Measurements from ENCODE around the gene CCDC182. TPM values are rescaled to one million over a fixed set of nuclear protein-coding genes. Genes with fewer than 3 reads are reported as not detected.

CCDC182 gene
- total RNA-seq, 1 experiment from 2014 or later, result not detected

GRCh38 chr17:57699751-57700219 is 45.3 kb downstream of the CCDC182 start:
- DNase-seq, result no peak
- peaks cover 2% of the 10 kb centered on the region for H3K9me3 Mint-ChIP-seq (ENCODE audit: low read depth, unreplicated experiment)
- intact Hi-C loops (cut with micrococcal nuclease; ENCODE audit: unreplicated experiment), result no loop called here
- TF ChIP-seq, protein P1, sequence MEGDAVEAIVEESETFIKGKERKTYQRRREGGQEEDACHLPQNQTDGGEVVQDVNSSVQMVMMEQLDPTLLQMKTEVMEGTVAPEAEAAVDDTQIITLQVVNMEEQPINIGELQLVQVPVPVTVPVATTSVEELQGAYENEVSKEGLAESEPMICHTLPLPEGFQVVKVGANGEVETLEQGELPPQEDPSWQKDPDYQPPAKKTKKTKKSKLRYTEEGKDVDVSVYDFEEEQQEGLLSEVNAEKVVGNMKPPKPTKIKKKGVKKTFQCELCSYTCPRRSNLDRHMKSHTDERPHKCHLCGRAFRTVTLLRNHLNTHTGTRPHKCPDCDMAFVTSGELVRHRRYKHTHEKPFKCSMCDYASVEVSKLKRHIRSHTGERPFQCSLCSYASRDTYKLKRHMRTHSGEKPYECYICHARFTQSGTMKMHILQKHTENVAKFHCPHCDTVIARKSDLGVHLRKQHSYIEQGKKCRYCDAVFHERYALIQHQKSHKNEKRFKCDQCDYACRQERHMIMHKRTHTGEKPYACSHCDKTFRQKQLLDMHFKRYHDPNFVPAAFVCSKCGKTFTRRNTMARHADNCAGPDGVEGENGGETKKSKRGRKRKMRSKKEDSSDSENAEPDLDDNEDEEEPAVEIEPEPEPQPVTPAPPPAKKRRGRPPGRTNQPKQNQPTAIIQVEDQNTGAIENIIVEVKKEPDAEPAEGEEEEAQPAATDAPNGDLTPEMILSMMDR (IDR thresholded peaks at IDR 0.05; ENCODE audit: unreplicated experiment), result no peak
- H3K36me3 Mint-ChIP-seq (ENCODE audit: insufficient read depth, unreplicated experiment), result no peaks in the 10 kb centered on the region
- no peaks in the 10 kb centered on the region for H3K4me1 Mint-ChIP-seq (ENCODE audit: low read depth, unreplicated experiment)
- no peak overlapping the region for H3K27ac Mint-ChIP-seq (ENCODE audit: unreplicated experiment)
- BruUV-seq (replicated peaks), result no TSS peak
- CTCF ChIA-PET, result no interaction called here
- no peak overlapping the region for H3K4me3 Mint-ChIP-seq (ENCODE audit: low read depth, unreplicated experiment)
- no peaks in the 10 kb centered on the region for H3K27me3 Mint-ChIP-seq (ENCODE audit: unreplicated experiment)

GRCh38 chr17:57697891-57698711 is 47.0 kb downstream of the CCDC182 start:
- H3K4me1 Mint-ChIP-seq (ENCODE audit: low read depth, unreplicated experiment), result no peaks in the 10 kb centered on the region
- no peak overlapping the region for H3K27ac Mint-ChIP-seq (ENCODE audit: unreplicated experiment)
- DNase-seq, result no peak
- peaks cover 2% of the 10 kb centered on the region for H3K9me3 Mint-ChIP-seq (ENCODE audit: low read depth, unreplicated experiment)
- BruUV-seq (replicated peaks), result no TSS peak
- intact Hi-C loops (cut with micrococcal nuclease; ENCODE audit: unreplicated experiment), result no loop called here
- no peaks in the 10 kb centered on the region for H3K27me3 Mint-ChIP-seq (ENCODE audit: unreplicated experiment)
- H3K36me3 Mint-ChIP-seq (ENCODE audit: insufficient read depth, unreplicated experiment), result no peaks in the 10 kb centered on the region
- H3K4me3 Mint-ChIP-seq (ENCODE audit: low read depth, unreplicated experiment), result no peak overlapping the region
- TF ChIP-seq, protein P1 (IDR thresholded peaks at IDR 0.05; ENCODE audit: unreplicated experiment), result no peak
- CTCF ChIA-PET, result no interaction called here

DNA sequence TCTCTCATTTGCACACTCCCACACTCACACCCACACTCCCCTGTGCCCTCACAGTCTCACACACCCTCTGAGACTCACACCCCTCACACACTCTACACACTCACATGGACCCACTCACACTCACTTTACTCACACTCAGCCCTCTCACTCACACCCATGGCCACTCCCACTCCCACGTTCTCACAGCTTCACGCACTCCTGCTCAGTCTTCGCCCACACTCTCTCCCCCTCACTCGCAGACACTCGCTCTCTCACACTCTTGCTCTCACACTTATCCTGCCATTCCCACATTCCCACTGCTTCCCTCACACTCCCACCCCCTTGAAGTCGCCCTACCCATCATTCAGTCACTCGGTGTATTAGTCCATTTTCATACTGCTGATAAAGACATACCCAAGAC is 47.9 kb downstream of the CCDC182 start:
- TF ChIP-seq, protein P1 (IDR thresholded peaks at IDR 0.05; ENCODE audit: unreplicated experiment), result no peak
- no peak overlapping the region for H3K4me3 Mint-ChIP-seq (ENCODE audit: low read depth, unreplicated experiment)
- intact Hi-C loops (cut with micrococcal nuclease; ENCODE audit: unreplicated experiment), result no loop called here
- DNase-seq, result no peak
- peaks cover 7% of the 10 kb centered on the region for H3K9me3 Mint-ChIP-seq (ENCODE audit: low read depth, unreplicated experiment)
- BruUV-seq (replicated peaks), result no TSS peak
- CTCF ChIA-PET, result no interaction called here
- H3K36me3 Mint-ChIP-seq (ENCODE audit: insufficient read depth, unreplicated experiment), result no peaks in the 10 kb centered on the region
- H3K4me1 Mint-ChIP-seq (ENCODE audit: low read depth, unreplicated experiment), result no peaks in the 10 kb centered on the region
- H3K27me3 Mint-ChIP-seq (ENCODE audit: unreplicated experiment), result no peaks in the 10 kb centered on the region
- H3K27ac Mint-ChIP-seq (ENCODE audit: unreplicated experiment), result no peak overlapping the region

- Mint-ChIP-seq H3K9me3 (ENCODE audit: low read depth, unreplicated experiment) (peaks cover 7% of the 10 kb centered on the region), H3K27ac (ENCODE audit: unreplicated experiment) (no peak overlapping the region), H3K36me3 (ENCODE audit: insufficient read depth, unreplicated experiment) (no peaks in the 10 kb centered on the region), H3K4me1 (ENCODE audit: low read depth, unreplicated experiment) (no peaks in the 10 kb centered on the region), H3K4me3 (ENCODE audit: low read depth, unreplicated experiment) (no peak overlapping the region), H3K27me3 (ENCODE audit: unreplicated experiment) (no peaks in the 10 kb centered on the region)
- CTCF ChIA-PET, result interaction anchor here (0.6 kb wide), 1 partner anchor 317 kb away, joined by 3 read pairs; no protein-coding TSS in a partner anchor
- intact Hi-C loops (cut with micrococcal nuclease; ENCODE audit: unreplicated experiment), result no loop called here
- DNase-seq, result no peak
- BruUV-seq (replicated peaks), result no TSS peak
- TF ChIP-seq, protein P1 (IDR thresholded peaks at IDR 0.05; ENCODE audit: unreplicated experiment), result no peak
Measured at GRCh38 chr17:57696050-57696449, 49.0 kb downstream of the CCDC182 start.

Other genes with a start within 250 kb of the CCDC182 start
- gene MRPS23, start 104.7 kb upstream of the CCDC182 start, total RNA-seq (2022), result 38.1 and 49.0 TPM in 2 replicates
- 30.9 and 34.7 TPM in 2 replicates for gene CUEDC1, start 210.1 kb upstream of the CCDC182 start, total RNA-seq (2022)
- 33.4 and 40.4 TPM in 2 replicates for gene VEZF1, start 243.0 kb upstream of the CCDC182 start, total RNA-seq (2022)